Activated B cell treated with CpG ODN at 0.5 μM for 24 hours (primary cell): ENCODE data around the gene P2RY1. TPM values are rescaled to one million over a fixed set of nuclear protein-coding genes. Genes with fewer than 3 reads are reported as not detected.

Source experiments
- ATAC-seq: fragments of 200-7000 bp; cut with Tn5 transposase; one replicate; pipeline ENCODE4 v1.10.0; 2021; ENCODE audit warnings: low read depth, mild to moderate bottlenecking, moderate library complexity
- CTCF ChIA-PET: fragments of 350-600 bp; sonication (Branson Sonifier 250); formaldehyde crosslinking; loops from one replicate; lab custom pipeline; 2021; ENCODE audit warnings: antibody characterized with exemption; lab: Charles Lee
- POLR2A ChIA-PET: fragments of 350-600 bp; sonication (Branson Sonifier 250); formaldehyde crosslinking; loops from one replicate; lab custom pipeline; 2021; ENCODE audit warnings: antibody characterized with exemption; lab: Charles Lee
- DNase-seq: peaks from one replicate; pipeline ENCODE4 v3.0.0; 2022
- H3K27ac Mint-ChIP-seq: one replicate; pipeline ENCODE4 v1.8.0; 2020; ENCODE audit warnings: mixed read lengths
- H3K27me3 Mint-ChIP-seq: one replicate; pipeline ENCODE4 v1.8.0; 2021; ENCODE audit warnings: mixed read lengths
- H3K36me3 Mint-ChIP-seq: one replicate; pipeline ENCODE4 v1.8.0; 2021; ENCODE audit warnings: low read depth, mixed read lengths
- H3K4me1 Mint-ChIP-seq: one replicate; pipeline ENCODE4 v1.8.0; 2021; ENCODE audit warnings: mixed read lengths
- H3K4me3 Mint-ChIP-seq: one replicate; pipeline ENCODE4 v1.8.0; 2020; ENCODE audit warnings: mild to moderate bottlenecking, mixed read lengths
- H3K9me3 Mint-ChIP-seq: one replicate; pipeline ENCODE4 v1.8.0; 2020; ENCODE audit warnings: mixed read lengths
- intact Hi-C: fragments of 100-400 bp; cut with micrococcal nuclease; formaldehyde crosslinking; loops from one replicate; pipeline ENCODE4 v1.15.1; 2024
- total RNA-seq: library from RNA; stranded (reverse); gene quantifications from 2 replicates; pipeline ENCODE4 v1.2.3, GENCODE V29; 2022
- TF ChIP-seq, protein P1 (sequence below): fragments of 200-600 bp; IDR thresholded peaks from one replicate; pipeline ENCODE4 v1.8.0; 2022; ENCODE audit warnings: antibody characterized with exemption, mild to moderate bottlenecking

The P2RY1 gene
- total RNA-seq, 1 donor from 2014 or later, result 0.20 TPM

DNA sequence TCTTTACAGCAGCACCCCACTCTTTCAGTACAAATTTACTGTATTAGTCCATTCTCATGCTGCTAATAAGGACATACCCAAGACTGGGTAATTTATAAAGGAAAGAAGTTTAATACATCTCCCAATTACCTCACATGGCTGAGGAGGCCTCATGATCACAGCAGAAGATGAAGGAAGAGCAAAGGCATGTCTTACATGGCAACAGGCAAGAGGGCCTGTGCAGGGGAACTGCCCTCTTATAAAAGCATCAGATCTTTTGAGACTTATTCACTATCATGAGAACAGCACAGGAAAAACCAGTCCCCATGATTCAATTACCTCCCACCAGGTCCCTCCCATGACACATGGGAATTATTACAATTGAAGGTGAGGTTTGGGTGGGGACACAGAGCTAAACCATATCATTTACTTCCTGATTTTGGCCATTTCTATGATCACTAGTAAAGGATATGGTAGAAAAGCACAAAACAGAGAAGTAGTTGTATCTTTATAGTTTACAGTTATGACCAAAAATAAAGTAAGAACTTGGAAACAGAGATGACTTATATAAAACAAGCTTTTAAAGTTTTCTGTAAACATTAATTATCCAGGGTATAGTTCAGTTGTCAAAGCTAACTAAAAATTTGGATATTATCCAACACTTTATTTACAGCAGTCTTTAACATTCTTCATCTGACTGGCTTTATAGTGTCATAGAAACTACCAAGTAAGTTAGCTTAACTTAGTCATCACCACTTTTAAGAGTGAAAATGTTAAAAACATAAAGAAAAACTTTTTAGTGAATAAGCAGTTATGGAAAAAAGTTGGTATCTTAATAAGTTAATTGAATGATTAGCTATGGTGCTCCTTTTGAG is 40.2 kb downstream of the P2RY1 start:
- no peak overlapping the region for H3K27ac Mint-ChIP-seq
- ChIA-PET POLR2A (no interaction called here), CTCF (no interaction called here)
- H3K4me1 Mint-ChIP-seq, result no peaks in the 10 kb centered on the region
- TF ChIP-seq, protein P1, sequence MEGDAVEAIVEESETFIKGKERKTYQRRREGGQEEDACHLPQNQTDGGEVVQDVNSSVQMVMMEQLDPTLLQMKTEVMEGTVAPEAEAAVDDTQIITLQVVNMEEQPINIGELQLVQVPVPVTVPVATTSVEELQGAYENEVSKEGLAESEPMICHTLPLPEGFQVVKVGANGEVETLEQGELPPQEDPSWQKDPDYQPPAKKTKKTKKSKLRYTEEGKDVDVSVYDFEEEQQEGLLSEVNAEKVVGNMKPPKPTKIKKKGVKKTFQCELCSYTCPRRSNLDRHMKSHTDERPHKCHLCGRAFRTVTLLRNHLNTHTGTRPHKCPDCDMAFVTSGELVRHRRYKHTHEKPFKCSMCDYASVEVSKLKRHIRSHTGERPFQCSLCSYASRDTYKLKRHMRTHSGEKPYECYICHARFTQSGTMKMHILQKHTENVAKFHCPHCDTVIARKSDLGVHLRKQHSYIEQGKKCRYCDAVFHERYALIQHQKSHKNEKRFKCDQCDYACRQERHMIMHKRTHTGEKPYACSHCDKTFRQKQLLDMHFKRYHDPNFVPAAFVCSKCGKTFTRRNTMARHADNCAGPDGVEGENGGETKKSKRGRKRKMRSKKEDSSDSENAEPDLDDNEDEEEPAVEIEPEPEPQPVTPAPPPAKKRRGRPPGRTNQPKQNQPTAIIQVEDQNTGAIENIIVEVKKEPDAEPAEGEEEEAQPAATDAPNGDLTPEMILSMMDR, result no peak
- no peak overlapping the region for H3K4me3 Mint-ChIP-seq
- ATAC-seq (no peak), DNase-seq (no peak)
- H3K36me3 Mint-ChIP-seq, result no peaks in the 10 kb centered on the region
- H3K27me3 Mint-ChIP-seq, result peaks cover 5% of the 10 kb centered on the region
- intact Hi-C loops, result no loop called here
- H3K9me3 Mint-ChIP-seq, result peaks cover 5% of the 10 kb centered on the region

- Mint-ChIP-seq H3K27ac (no peak overlapping the region), H3K4me3 (no peak overlapping the region), H3K4me1 (no peaks in the 10 kb centered on the region), H3K9me3 (peaks cover 5% of the 10 kb centered on the region), H3K36me3 (no peaks in the 10 kb centered on the region), H3K27me3 (peaks cover 4% of the 10 kb centered on the region)
- CTCF ChIA-PET, result no interaction called here
- intact Hi-C loops, result no loop called here
- TF ChIP-seq, protein P1, result no peak
- POLR2A ChIA-PET, result no interaction called here
- ATAC-seq (no peak), DNase-seq (no peak)
Observed at GRCh38 chr3:152879130-152879789, 44.3 kb downstream of the P2RY1 start.

- Mint-ChIP-seq H3K36me3 (no peaks in the 10 kb centered on the region), H3K4me1 (no peaks in the 10 kb centered on the region), H3K4me3 (no peak overlapping the region), H3K27ac (no peak overlapping the region), H3K27me3 (no peaks in the 10 kb centered on the region), H3K9me3 (peaks cover 2% of the 10 kb centered on the region)
- no peak for DNase-seq
- POLR2A ChIA-PET, result no interaction called here
- CTCF ChIA-PET, result no interaction called here
- TF ChIP-seq, protein P1, result no peak
- no peak for ATAC-seq
- intact Hi-C loops, result no loop called here
Observed at GRCh38 chr3:152879790-152880174, 44.9 kb downstream of the P2RY1 start.

GRCh38 chr3:152885076-152885475 is 50.1 kb downstream of the P2RY1 start:
- ChIA-PET CTCF (no interaction called here), POLR2A (no interaction called here)
- no peak overlapping the region for H3K27ac Mint-ChIP-seq
- peaks cover 4% of the 10 kb centered on the region for H3K27me3 Mint-ChIP-seq
- no peaks in the 10 kb centered on the region for H3K9me3 Mint-ChIP-seq
- intact Hi-C loops, result no loop called here
- no peak overlapping the region for H3K4me3 Mint-ChIP-seq
- DNase-seq (no peak), ATAC-seq (no peak)
- TF ChIP-seq, protein P1, result no peak
- no peaks in the 10 kb centered on the region for H3K4me1 Mint-ChIP-seq
- no peaks in the 10 kb centered on the region for H3K36me3 Mint-ChIP-seq
